Fibroblast of skin of abdomen (primary cell): ENCODE data around the gene FAHD2B.
"Not testable (repeated sequence)": the region's sequence is repeated elsewhere in the genome, so short reads cannot be mapped to it uniquely, and the experiment has no call there.

Source experiments
- DNase-seq: peaks from one replicate; pipeline ENCODE4 v3.0.0-alpha.2; 2013

Gene FAHD2B

GRCh38 chr2:97068074-97068473 is 26.6 kb downstream of the FAHD2B start:
- no peak for DNase-seq

- DNase-seq: no peak
Measured at GRCh38 chr2:97067279-97068004, 27.2 kb downstream of the FAHD2B start.

GRCh38 chr2:97066030-97066429 is 28.7 kb downstream of the FAHD2B start:
- DNase-seq: not testable (repeated sequence)

GRCh38 chr2:97062020-97062419 is 32.7 kb downstream of the FAHD2B start:
- not testable (repeated sequence) for DNase-seq

- not testable (repeated sequence) for DNase-seq
Measured at GRCh38 chr2:97059782-97060181, 34.9 kb downstream of the FAHD2B start.

GRCh38 chr2:97056150-97056549 is 38.5 kb downstream of the FAHD2B start:
- not testable (repeated sequence) for DNase-seq

GRCh38 chr2:97050032-97050431 is 44.6 kb downstream of the FAHD2B start:
- not testable (repeated sequence) for DNase-seq

GRCh38 chr2:97048448-97048847 is 46.2 kb downstream of the FAHD2B start:
- not testable (repeated sequence) for DNase-seq

GRCh38 chr2:97046676-97047075 is 48.0 kb downstream of the FAHD2B start:
- DNase-seq: not testable (repeated sequence)

- DNase-seq: not testable (repeated sequence)
Measured at GRCh38 chr2:97045895-97046499, 48.7 kb downstream of the FAHD2B start.
